ENCODE data around the gene STXBP6. TPM values are rescaled to one million over a fixed set of nuclear protein-coding genes. Genes with fewer than 3 reads are reported as not detected.

Gene STXBP6
- total RNA-seq, 1 donor from 2014 or later, result 6.8 TPM

DNA sequence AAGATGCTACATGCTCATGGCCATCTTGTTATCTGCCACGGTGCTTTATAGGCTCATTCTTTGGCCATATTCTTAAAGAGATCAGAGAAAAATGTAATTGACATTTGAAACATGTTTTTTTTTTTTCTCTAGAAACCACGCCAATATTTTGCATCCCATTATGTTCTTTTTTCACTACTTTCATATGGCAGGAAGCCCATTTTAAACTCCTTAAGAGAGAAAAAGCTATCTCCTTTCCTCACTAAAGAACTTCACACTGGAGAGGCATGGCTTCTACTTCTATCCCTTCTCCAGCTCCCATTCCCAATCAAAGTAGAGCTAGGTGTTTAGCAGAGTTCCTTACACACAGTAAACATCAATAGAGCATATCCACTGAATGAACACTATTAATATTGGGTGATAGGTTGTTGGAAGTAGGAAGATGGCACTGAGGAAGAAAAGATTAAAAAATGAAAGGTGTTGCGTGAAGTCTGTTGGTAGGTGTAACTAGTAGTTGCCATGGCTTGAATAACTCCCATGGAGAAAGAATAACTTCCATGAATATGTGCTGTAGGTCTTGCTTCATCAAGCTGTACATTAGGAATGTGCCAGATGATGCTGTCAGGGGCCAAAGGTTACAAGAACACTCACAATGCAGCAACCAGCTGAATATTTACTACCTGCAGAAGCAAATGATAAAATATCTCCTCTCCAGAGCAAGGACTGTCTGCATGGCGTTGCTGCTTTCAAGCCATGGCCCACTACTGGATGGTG, 178.8 kb downstream of the STXBP6 start:
- H3K27me3 Mint-ChIP-seq (ENCODE audit: low read depth), result no peaks in the 10 kb centered on the region
- DNase-seq (ENCODE audit: low read depth, low spot score), result no peak
- no peaks in the 10 kb centered on the region for H3K9me3 Mint-ChIP-seq
- H3K27ac Mint-ChIP-seq (ENCODE audit: unreplicated experiment), result no peak overlapping the region
- H3K4me1 Mint-ChIP-seq, result peaks cover 12% of the 10 kb centered on the region
- TF ChIP-seq, protein P1, sequence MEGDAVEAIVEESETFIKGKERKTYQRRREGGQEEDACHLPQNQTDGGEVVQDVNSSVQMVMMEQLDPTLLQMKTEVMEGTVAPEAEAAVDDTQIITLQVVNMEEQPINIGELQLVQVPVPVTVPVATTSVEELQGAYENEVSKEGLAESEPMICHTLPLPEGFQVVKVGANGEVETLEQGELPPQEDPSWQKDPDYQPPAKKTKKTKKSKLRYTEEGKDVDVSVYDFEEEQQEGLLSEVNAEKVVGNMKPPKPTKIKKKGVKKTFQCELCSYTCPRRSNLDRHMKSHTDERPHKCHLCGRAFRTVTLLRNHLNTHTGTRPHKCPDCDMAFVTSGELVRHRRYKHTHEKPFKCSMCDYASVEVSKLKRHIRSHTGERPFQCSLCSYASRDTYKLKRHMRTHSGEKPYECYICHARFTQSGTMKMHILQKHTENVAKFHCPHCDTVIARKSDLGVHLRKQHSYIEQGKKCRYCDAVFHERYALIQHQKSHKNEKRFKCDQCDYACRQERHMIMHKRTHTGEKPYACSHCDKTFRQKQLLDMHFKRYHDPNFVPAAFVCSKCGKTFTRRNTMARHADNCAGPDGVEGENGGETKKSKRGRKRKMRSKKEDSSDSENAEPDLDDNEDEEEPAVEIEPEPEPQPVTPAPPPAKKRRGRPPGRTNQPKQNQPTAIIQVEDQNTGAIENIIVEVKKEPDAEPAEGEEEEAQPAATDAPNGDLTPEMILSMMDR (conservative IDR thresholded peaks at IDR 0.05), result no peak
- no peaks in the 10 kb centered on the region for H3K36me3 Mint-ChIP-seq (ENCODE audit: low read depth)
- H3K4me3 Mint-ChIP-seq, result no peak overlapping the region

- DNase-seq (ENCODE audit: low read depth, low spot score), result no peak
- Mint-ChIP-seq H3K4me3 (no peak overlapping the region), H3K27me3 (ENCODE audit: low read depth) (no peaks in the 10 kb centered on the region), H3K36me3 (ENCODE audit: low read depth) (no peaks in the 10 kb centered on the region), H3K27ac (ENCODE audit: unreplicated experiment) (no peak overlapping the region), H3K4me1 (no peaks in the 10 kb centered on the region), H3K9me3 (peaks cover 3% of the 10 kb centered on the region)
- TF ChIP-seq, protein P1 (conservative IDR thresholded peaks at IDR 0.05), result no peak
Observed at GRCh38 chr14:24868389-24868788, 181.6 kb downstream of the STXBP6 start.

DNA sequence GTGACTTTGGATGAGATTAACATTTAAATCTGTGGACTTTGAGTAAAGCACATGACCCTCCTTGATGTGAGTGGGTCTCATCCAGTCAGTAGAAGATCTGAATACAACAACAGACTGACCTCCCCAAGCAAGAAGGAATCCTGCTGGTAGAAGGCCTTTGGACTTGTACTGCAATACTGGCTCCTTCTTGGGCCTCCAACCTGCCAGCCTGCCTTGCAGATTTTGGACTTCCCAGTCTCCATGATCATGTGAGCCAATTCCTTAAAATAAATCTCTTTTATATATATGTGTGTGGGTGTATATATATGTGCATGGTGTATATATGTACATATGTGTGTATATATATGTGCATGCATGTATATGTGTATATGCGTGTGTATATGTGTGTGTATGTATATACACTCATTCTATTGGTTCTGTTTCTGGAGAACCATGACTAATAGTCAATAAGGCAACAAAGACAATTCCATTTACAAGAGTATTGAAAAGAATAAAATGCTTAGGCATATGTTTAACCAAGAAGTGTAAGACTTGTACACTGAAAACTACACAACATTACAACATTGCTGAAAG, 183.8 kb downstream of the STXBP6 start:
- no peak for DNase-seq (ENCODE audit: low read depth, low spot score)
- Mint-ChIP-seq H3K27ac (ENCODE audit: unreplicated experiment) (no peak overlapping the region), H3K36me3 (ENCODE audit: low read depth) (no peaks in the 10 kb centered on the region), H3K4me3 (no peak overlapping the region), H3K27me3 (ENCODE audit: low read depth) (no peaks in the 10 kb centered on the region), H3K9me3 (peaks cover 3% of the 10 kb centered on the region), H3K4me1 (no peaks in the 10 kb centered on the region)
- TF ChIP-seq, protein P1 (conservative IDR thresholded peaks at IDR 0.05), result no peak

GRCh38 chr14:24863968-24864684, 185.8 kb downstream of the STXBP6 start:
- DNase-seq (ENCODE audit: low read depth, low spot score), result no peak
- Mint-ChIP-seq H3K9me3 (peaks cover 3% of the 10 kb centered on the region), H3K4me1 (no peaks in the 10 kb centered on the region), H3K36me3 (ENCODE audit: low read depth) (no peaks in the 10 kb centered on the region), H3K27ac (ENCODE audit: unreplicated experiment) (no peak overlapping the region), H3K27me3 (ENCODE audit: low read depth) (no peaks in the 10 kb centered on the region), H3K4me3 (no peak overlapping the region)
- TF ChIP-seq, protein P1 (conservative IDR thresholded peaks at IDR 0.05), result no peak

DNA sequence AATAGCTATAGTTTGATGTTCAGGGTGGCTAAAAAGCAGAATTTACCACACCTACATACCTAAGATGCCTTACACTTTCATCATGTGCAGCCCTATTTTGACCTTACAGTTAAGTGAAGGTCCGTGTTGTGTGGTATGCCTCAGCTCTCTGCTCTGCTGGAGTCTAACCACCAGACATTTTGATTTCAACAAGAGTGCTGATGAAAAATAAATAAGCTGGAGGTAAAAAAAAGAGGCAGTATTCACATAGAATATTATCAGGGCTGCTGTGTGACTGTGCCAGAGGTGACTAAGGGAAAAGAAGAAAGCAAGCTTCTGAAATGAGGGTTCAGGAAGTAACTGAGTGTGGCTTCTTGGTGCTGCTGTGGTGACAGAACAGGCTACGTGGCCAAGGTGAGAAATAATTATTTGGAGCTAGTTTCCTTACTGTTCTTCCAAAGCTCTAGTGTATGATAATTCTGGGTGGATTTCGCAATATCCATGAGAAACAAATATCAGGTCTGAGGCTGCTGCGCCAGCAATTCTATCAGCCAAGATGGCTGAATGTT, 188.8 kb downstream of the STXBP6 start:
- Mint-ChIP-seq H3K4me3 (no peak overlapping the region), H3K27ac (ENCODE audit: unreplicated experiment) (no peak overlapping the region), H3K9me3 (peaks cover 3% of the 10 kb centered on the region), H3K27me3 (ENCODE audit: low read depth) (no peaks in the 10 kb centered on the region), H3K4me1 (no peaks in the 10 kb centered on the region), H3K36me3 (ENCODE audit: low read depth) (no peaks in the 10 kb centered on the region)
- DNase-seq (ENCODE audit: low read depth, low spot score), result no peak
- TF ChIP-seq, protein P1 (conservative IDR thresholded peaks at IDR 0.05), result no peak
